Measurements from ENCODE around the gene WSB2. TPM values are rescaled to one million over a fixed set of nuclear protein-coding genes. Genes with fewer than 3 reads are reported as not detected.

WSB2 gene
- polyA plus RNA-seq, 1 donor from 2014 or later = 155 TPM

- Histone ChIP-seq H3K9me2 (ENCODE audit: insufficient read depth, low read length) (no peaks in the 10 kb centered on the region), H3K27ac (ENCODE audit: low read length) (no peak overlapping the region), H3K4me3 (ENCODE audit: low read length) (no peak overlapping the region), H3K27me3 (ENCODE audit: insufficient read depth, low read depth, low read length) (no peaks in the 10 kb centered on the region), H3F3A (ENCODE audit: insufficient read depth, low read length, poor library complexity, severe bottlenecking) (no peaks in the 10 kb centered on the region), H3K4me2 (ENCODE audit: low read length) (no peak overlapping the region), H4K20me1 (ENCODE audit: insufficient read depth) (no peaks in the 10 kb centered on the region), H2AFZ (ENCODE audit: low read depth, low read length) (no peak overlapping the region), H3K9ac (ENCODE audit: low read length) (no peak overlapping the region), H3K9me3 (ENCODE audit: low read length) (no peaks in the 10 kb centered on the region), H3K79me2 (replicated peaks; ENCODE audit: insufficient read depth, low read length) (no peaks in the 10 kb centered on the region), H3K36me3 (ENCODE audit: insufficient read depth, low read length) (peaks cover 6% of the 10 kb centered on the region)
- no peak for TF ChIP-seq CTCF (IDR thresholded peaks at IDR 0.05; ENCODE audit: poor library complexity, severe bottlenecking)
- no peak for TF ChIP-seq TAF1 (IDR thresholded peaks at IDR 0.05; ENCODE audit: low read depth)
- no peak for TF ChIP-seq POLR2AphosphoS5 (IDR thresholded peaks at IDR 0.05)
- TF ChIP-seq MXI1 (conservative IDR thresholded peaks at IDR 0.05; ENCODE audit: poor library complexity, severe bottlenecking) = no peak
- no peak for TF ChIP-seq REST (IDR thresholded peaks at IDR 0.05; ENCODE audit: borderline replicate concordance)
- TF ChIP-seq SMC3 (conservative IDR thresholded peaks at IDR 0.05; ENCODE audit: poor library complexity) = no peak
- TF ChIP-seq RAD21 (conservative IDR thresholded peaks at IDR 0.05) = no peak
- no peak for TF ChIP-seq EP300 (conservative IDR thresholded peaks at IDR 0.05; ENCODE audit: poor library complexity, severe bottlenecking)
- no peak for TF ChIP-seq EZH2 (IDR thresholded peaks at IDR 0.05; ENCODE audit: borderline replicate concordance, insufficient read depth, low read length, poor library complexity, severe bottlenecking)
Observed at GRCh38 chr12:118033902-118034301, 27.1 kb downstream of the WSB2 start.

GRCh38 chr12:118033323-118033722 is 27.7 kb downstream of the WSB2 start:
- no peaks in the 10 kb centered on the region for H3F3A ChIP-seq (ENCODE audit: insufficient read depth, low read length, poor library complexity, severe bottlenecking)
- H2AFZ ChIP-seq (ENCODE audit: low read depth, low read length) = no peak overlapping the region
- H3K4me2 ChIP-seq (ENCODE audit: low read length) = no peak overlapping the region
- no peak overlapping the region for H3K4me3 ChIP-seq (ENCODE audit: low read length)
- no peak overlapping the region for H3K27ac ChIP-seq (ENCODE audit: low read length)
- TF ChIP-seq EZH2 (IDR thresholded peaks at IDR 0.05; ENCODE audit: borderline replicate concordance, insufficient read depth, low read length, poor library complexity, severe bottlenecking) (no peak), TAF1 (IDR thresholded peaks at IDR 0.05; ENCODE audit: low read depth) (no peak), CTCF (IDR thresholded peaks at IDR 0.05; ENCODE audit: poor library complexity, severe bottlenecking) (no peak), SMC3 (conservative IDR thresholded peaks at IDR 0.05; ENCODE audit: poor library complexity) (no peak), MXI1 (conservative IDR thresholded peaks at IDR 0.05; ENCODE audit: poor library complexity, severe bottlenecking) (no peak), RAD21 (conservative IDR thresholded peaks at IDR 0.05) (no peak), REST (IDR thresholded peaks at IDR 0.05; ENCODE audit: borderline replicate concordance) (no peak), EP300 (conservative IDR thresholded peaks at IDR 0.05; ENCODE audit: poor library complexity, severe bottlenecking) (no peak), POLR2AphosphoS5 (IDR thresholded peaks at IDR 0.05) (no peak)
- H3K79me2 ChIP-seq (replicated peaks; ENCODE audit: insufficient read depth, low read length) = no peaks in the 10 kb centered on the region
- H3K9ac ChIP-seq (ENCODE audit: low read length) = no peak overlapping the region
- no peaks in the 10 kb centered on the region for H3K9me2 ChIP-seq (ENCODE audit: insufficient read depth, low read length)
- no peaks in the 10 kb centered on the region for H4K20me1 ChIP-seq (ENCODE audit: insufficient read depth)
- H3K27me3 ChIP-seq (ENCODE audit: insufficient read depth, low read depth, low read length) = no peaks in the 10 kb centered on the region
- peaks cover 6% of the 10 kb centered on the region for H3K36me3 ChIP-seq (ENCODE audit: insufficient read depth, low read length)
- no peaks in the 10 kb centered on the region for H3K9me3 ChIP-seq (ENCODE audit: low read length)
